GM12891 (cell line): ENCODE measurements around the gene DENND4B.
A peak's percentile ranks its signal among the peaks of the same experiment; 100 is the strongest.

Source experiments
- POLR2A ChIP-seq: IDR thresholded peaks from 2 replicates; pipeline ENCODE4 v1.6.1; 2011; ENCODE audit warnings: low read depth, low read length, control low read depth
- POLR2AphosphoS5 ChIP-seq: IDR thresholded peaks from 2 replicates; pipeline ENCODE4 v1.6.1; 2011; ENCODE audit warnings: low read depth, low read length, control low read depth
- TAF1 ChIP-seq: IDR thresholded peaks from 2 replicates; pipeline ENCODE4 v1.6.1; 2011; ENCODE audit warnings: low read depth, low read length, control low read depth

DNA sequence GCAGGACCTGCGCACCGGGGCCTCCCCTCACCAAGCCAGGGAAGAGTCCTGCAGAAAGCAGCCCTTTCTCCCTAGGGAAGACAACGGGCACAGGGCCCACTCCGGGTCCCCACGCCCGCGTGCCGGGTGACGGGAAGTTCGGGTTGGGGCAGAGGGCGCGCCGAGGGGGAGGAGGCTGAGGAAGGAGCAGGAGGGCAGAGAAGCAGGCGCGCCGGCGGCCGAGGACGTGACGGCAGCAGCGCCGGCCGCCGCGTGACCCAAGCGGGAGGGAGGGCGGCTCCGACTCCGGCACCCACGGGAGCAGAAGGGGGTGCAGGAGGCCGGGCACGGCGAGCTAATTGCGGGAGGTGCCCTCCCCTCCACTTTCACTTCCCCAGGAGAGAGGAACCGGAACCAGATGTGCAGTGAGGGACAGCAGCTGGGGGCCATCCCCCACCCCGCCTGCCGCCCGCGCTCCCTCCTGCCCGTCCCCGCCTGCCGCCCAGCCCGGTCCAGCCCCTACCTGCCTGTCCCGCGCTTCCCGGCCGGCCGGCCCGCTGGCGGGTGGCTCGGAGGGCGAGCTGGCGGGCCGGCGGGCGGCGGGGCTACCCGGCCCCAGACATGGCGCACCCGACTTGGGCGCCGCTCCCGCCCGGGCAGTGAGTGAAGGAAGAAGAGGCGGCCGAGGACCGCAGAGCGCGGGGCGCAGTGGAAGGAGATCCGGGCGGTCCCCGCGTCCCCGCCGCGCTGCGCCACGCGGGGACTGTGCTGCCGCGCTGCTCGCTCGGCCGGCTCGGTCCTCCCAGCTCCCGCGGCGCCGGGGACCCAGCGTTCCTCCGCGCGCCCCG, 510 bp downstream of the DENND4B start:
- TF ChIP-seq POLR2A (peak; percentile 52; the same call in 1 of the 2 replicates), TAF1 (no peak), POLR2AphosphoS5 (peak; percentile 68; the same call in 1 of the 2 replicates)
